SK-N-SH treated with all-trans-retinoic acid at 6 μM for 48 hours (cell line): ENCODE measurements around the gene TRPM1.

Experiments used
- ARNTL ChIP-seq: fragments of 450-650 bp; formaldehyde crosslinking; IDR thresholded peaks from 2 replicates; pipeline ENCODE4 v1.5.0; 2020; ENCODE audit warnings: low read depth, mild to moderate bottlenecking, moderate library complexity, borderline replicate concordance
- BACH2 ChIP-seq: fragments of 250-450 bp; sonication (Bioruptor Pico); IDR thresholded peaks from 2 replicates; pipeline ENCODE4 v1.9.0; 2021; ENCODE audit warnings: mild to moderate bottlenecking, borderline replicate concordance
- CSDC2 ChIP-seq: fragments of 250-450 bp; sonication (Bioruptor Pico); IDR thresholded peaks from 2 replicates; pipeline ENCODE4 v1.5.0; 2020; ENCODE audit warnings: mild to moderate bottlenecking, moderate library complexity
- CSRNP3 ChIP-seq: fragments of 250-450 bp; sonication (Bioruptor Pico); IDR thresholded peaks from 2 replicates; pipeline ENCODE4 v1.5.1; 2021; ENCODE audit warnings: mild to moderate bottlenecking, moderate library complexity
- GLIS3 ChIP-seq: fragments of 250-450 bp; sonication (Bioruptor Pico); IDR thresholded peaks from 2 replicates; pipeline ENCODE4 v1.5.0; 2020; ENCODE audit warnings: mild to moderate bottlenecking, moderate library complexity
- ISL1 ChIP-seq: fragments of 250-450 bp; sonication (Bioruptor Pico); IDR thresholded peaks from 2 replicates; pipeline ENCODE4 v2.1.2; 2022; ENCODE audit warnings: mild to moderate bottlenecking, moderate library complexity
- OSR1 ChIP-seq: fragments of 250-450 bp; sonication (Bioruptor Pico); IDR thresholded peaks from 2 replicates; pipeline ENCODE4 v1.8.0; 2022; ENCODE audit warnings: moderate library complexity, mild to moderate bottlenecking, inconsistent platforms
- PATZ1 ChIP-seq: fragments of 250-450 bp; sonication (Bioruptor Pico); IDR thresholded peaks from 2 replicates; pipeline ENCODE4 v1.8.0; 2020; ENCODE audit warnings: mild to moderate bottlenecking, moderate library complexity, borderline replicate concordance
- SNAI2 ChIP-seq: fragments of 250-450 bp; sonication (Bioruptor Pico); IDR thresholded peaks from 2 replicates; pipeline ENCODE4 v1.5.0; 2020; ENCODE audit warnings: mild to moderate bottlenecking, moderate library complexity
- TCF4 ChIP-seq: fragments of 250-450 bp; sonication (Bioruptor Pico); IDR thresholded peaks from 2 replicates; pipeline ENCODE4 v1.8.0; 2021; ENCODE audit warnings: mild to moderate bottlenecking, moderate library complexity, borderline replicate concordance
- TOX ChIP-seq: fragments of 250-450 bp; sonication (Bioruptor Pico); IDR thresholded peaks from 2 replicates; pipeline ENCODE4 v1.8.0; 2021; ENCODE audit warnings: mild to moderate bottlenecking, moderate library complexity, borderline replicate concordance
- ZFP3 ChIP-seq: fragments of 250-450 bp; sonication (Bioruptor Pico); IDR thresholded peaks from 2 replicates; pipeline ENCODE4 v1.5.0; 2020; ENCODE audit warnings: mild to moderate bottlenecking, moderate library complexity
- ZFP30 ChIP-seq: fragments of 450-650 bp; formaldehyde crosslinking; IDR thresholded peaks from 2 replicates; pipeline ENCODE4 v1.5.0; 2022; ENCODE audit warnings: mild to moderate bottlenecking, moderate library complexity
- ZNF70 ChIP-seq: fragments of 450-650 bp; formaldehyde crosslinking; IDR thresholded peaks from 2 replicates; pipeline ENCODE4 v1.5.0; 2020; ENCODE audit warnings: mild to moderate bottlenecking, moderate library complexity

GRCh38 chr15:31147944-31148296 lies 46.4 kb upstream of the TRPM1 start:
- no peak for TF ChIP-seq TCF4 (CRISPR knock-in tag)
- TF ChIP-seq TOX (CRISPR knock-in tag): no peak
- no peak for TF ChIP-seq ZFP30
- no peak for TF ChIP-seq ZFP3 (CRISPR knock-in tag)
- TF ChIP-seq ARNTL (CRISPR knock-in tag): no peak
- TF ChIP-seq PATZ1: no peak
- no peak for TF ChIP-seq OSR1
- no peak for TF ChIP-seq CSDC2 (CRISPR knock-in tag)
- no peak for TF ChIP-seq ISL1
- no peak for TF ChIP-seq ZNF70 (CRISPR knock-in tag)
- no peak for TF ChIP-seq GLIS3
- no peak for TF ChIP-seq BACH2
- no peak for TF ChIP-seq CSRNP3 (CRISPR knock-in tag)
- TF ChIP-seq SNAI2 (CRISPR knock-in tag): no peak
